GM19452 (cell line): ENCODE measurements around the gene KPNA3.
A peak's percentile ranks its signal among the peaks of the same experiment; 100 is the strongest.
"Not testable (repeated sequence)": the region's sequence is repeated elsewhere in the genome, so short reads cannot be mapped to it uniquely, and the experiment has no call there.

Experiments used
- ATAC-seq: cut with Tn5 transposase; IDR thresholded peaks from one replicate; pipeline ENCODE4 v1.9.1; 2021; ENCODE audit not compliant: unreplicated experiment

The KPNA3 gene

GRCh38 chr13:49792550-49793324 is at the start of gene KPNA3:
Gene KPNA3, minus strand, starts transcription at chr13:49792682. Its CDS starts 176 bp downstream, at chr13:49792506.
- peak; percentile 90 for ATAC-seq

GRCh38 chr13:49841964-49842363 is 49.5 kb upstream of the KPNA3 start:
- ATAC-seq, result no peak

- ATAC-seq, result no peak
Observed at GRCh38 chr13:49840675-49841074, 48.2 kb upstream of the KPNA3 start.

GRCh38 chr13:49840266-49840665 is 47.8 kb upstream of the KPNA3 start:
- ATAC-seq, result no peak

GRCh38 chr13:49838989-49839388 is 46.5 kb upstream of the KPNA3 start:
- ATAC-seq, result no peak

- no peak for ATAC-seq
Observed at GRCh38 chr13:49836516-49836915, 44.0 kb upstream of the KPNA3 start.

GRCh38 chr13:49833402-49833801 is 40.9 kb upstream of the KPNA3 start:
- no peak for ATAC-seq

- no peak for ATAC-seq
Observed at GRCh38 chr13:49831455-49831854, 39.0 kb upstream of the KPNA3 start.

GRCh38 chr13:49830721-49831120 is 38.2 kb upstream of the KPNA3 start:
- ATAC-seq, result no peak

GRCh38 chr13:49829715-49830114 is 37.2 kb upstream of the KPNA3 start:
- no peak for ATAC-seq

- ATAC-seq, result no peak
Observed at GRCh38 chr13:49828453-49828852, 36.0 kb upstream of the KPNA3 start.

GRCh38 chr13:49827891-49828290 is 35.4 kb upstream of the KPNA3 start:
- ATAC-seq, result no peak

GRCh38 chr13:49827336-49827735 is 34.9 kb upstream of the KPNA3 start:
- no peak for ATAC-seq

GRCh38 chr13:49821216-49822009 is 28.9 kb upstream of the KPNA3 start:
- ATAC-seq, result no peak

GRCh38 chr13:49820591-49821215 is 28.2 kb upstream of the KPNA3 start:
- no peak for ATAC-seq

- ATAC-seq, result not testable (repeated sequence)
Observed at GRCh38 chr13:49816047-49816446, 23.6 kb upstream of the KPNA3 start.

GRCh38 chr13:49814551-49815270 is 22.2 kb upstream of the KPNA3 start:
- ATAC-seq, result no peak

- ATAC-seq, result no peak
Observed at GRCh38 chr13:49812812-49813211, 20.3 kb upstream of the KPNA3 start.

- no peak for ATAC-seq
Observed at GRCh38 chr13:49811527-49811908, 19.0 kb upstream of the KPNA3 start.

GRCh38 chr13:49810567-49811526 is 18.4 kb upstream of the KPNA3 start:
- no peak for ATAC-seq
